ENCODE results near the gene HMGCS1.
"Not testable (repeated sequence)": the region's sequence is repeated elsewhere in the genome, so short reads cannot be mapped to it uniquely, and the experiment has no call there.

The HMGCS1 gene

GRCh38 chr5:43270645-43271044 lies 42.6 kb downstream of the HMGCS1 start:
- DNase-seq, result no peak

GRCh38 chr5:43268188-43268820 lies 44.9 kb downstream of the HMGCS1 start:
- DNase-seq, result no peak

- not testable (repeated sequence) for DNase-seq
Measured at GRCh38 chr5:43262269-43262668, 50.9 kb downstream of the HMGCS1 start.

- no peak for DNase-seq
Measured at GRCh38 chr5:43258116-43258515, 55.1 kb downstream of the HMGCS1 start.

DNA sequence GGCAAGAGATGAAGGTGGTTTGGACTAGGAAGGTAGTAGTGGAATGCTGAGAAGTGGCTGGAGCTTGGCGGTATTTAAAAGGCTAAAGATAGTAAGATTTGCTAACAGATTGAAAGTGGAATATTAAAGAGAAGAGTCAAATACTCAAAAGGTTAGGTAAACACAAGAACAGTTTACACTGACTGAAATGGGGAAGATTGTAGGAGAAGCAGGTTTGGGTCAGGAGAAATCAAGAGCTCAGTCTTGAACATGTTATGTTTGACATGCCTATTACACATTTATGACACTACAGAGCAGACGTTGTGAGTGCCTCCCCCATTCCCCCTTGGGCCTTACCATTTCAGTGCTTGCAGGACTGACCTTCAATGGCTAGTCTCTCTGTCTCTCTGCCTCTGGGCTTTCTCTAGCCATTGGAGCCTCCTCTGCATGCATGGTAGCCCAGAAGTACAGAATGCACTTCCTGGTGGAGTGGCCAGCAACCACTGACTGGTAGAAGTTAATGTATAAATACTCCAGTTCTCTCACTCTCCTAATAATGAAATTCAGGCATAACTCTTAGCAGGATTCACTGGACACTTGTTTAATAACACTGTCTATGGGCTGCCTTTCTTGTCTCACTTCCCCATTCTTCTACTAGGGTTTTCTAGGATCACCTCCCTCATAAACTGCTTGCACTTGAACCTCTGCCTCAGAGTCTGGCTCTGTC lies 56.8 kb downstream of the HMGCS1 start:
- DNase-seq, result no peak

- no peak for DNase-seq
Measured at GRCh38 chr5:43255704-43256103, 57.5 kb downstream of the HMGCS1 start.

DNA sequence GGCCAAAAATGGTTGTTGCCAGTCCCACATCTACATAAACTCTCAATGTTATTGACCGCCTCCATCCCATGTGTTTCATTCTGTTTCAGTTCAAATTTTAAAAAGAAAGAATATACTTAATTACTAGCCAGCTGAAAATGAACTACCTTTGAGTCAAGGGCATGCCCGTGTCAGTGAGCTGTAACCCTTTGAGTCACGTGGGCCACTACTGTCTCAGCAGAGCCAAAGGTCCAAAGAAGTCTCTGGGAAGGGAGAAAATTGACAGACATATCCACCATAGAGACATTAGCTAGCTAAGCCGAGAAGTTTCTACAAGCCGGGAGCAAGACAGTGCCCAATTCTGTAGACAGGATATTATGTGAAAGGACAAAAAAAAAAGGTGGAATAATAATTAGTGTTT lies 61.5 kb downstream of the HMGCS1 start:
- DNase-seq, result no peak

DNA sequence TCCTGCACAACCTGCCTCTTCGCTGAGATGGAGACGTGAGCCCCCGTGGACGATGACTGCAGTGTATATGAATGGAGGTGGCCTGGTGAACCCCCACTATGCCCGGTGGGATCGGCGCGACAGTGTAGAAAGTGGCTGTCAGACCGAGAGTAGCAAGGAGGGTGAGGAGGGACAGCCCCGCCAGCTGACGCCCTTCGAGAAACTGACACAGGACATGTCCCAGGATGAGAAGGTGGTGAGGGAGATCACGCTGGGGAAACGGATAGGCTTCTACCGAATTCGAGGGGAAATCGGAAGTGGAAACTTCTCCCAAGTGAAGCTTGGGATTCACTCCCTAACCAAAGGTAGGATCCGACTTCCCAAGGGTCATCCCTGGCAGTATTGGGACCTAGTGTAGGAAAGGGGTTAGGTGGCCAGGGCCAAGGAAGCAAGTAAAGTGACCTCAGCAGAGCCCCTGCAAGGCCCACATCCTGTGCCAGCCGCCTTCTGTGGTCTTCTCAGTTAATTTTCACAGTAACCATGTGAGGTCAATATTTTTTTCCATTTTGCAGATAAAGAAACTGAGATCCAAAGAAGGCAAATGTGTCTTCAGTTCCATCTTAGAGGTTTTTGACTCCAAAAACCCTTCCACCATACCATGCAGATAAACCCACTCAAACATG lies 67.4 kb downstream of the HMGCS1 start:
- DNase-seq, result no peak

GRCh38 chr5:43244823-43245565 lies 68.2 kb downstream of the HMGCS1 start:
- DNase-seq, result no peak

DNA sequence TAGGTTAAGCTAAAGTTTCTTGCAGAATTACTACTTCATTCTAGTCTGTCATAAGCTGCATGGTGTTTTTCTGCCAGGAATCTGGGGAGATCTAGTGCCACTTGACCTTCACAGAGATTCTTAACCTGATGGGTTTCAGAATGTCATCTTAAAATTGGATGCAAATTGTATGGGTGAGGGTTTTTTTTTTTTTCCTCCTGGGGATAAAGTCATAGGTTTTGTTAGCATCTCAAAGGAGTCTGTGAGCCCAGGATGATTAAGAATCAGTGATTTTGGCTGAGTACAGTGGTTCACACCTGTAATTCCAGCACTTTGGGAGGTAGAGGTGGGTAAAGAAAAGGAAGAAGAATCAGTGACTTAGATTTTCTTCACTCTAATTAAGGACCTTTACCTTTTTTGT lies 69.9 kb downstream of the HMGCS1 start:
- no peak for DNase-seq

DNA sequence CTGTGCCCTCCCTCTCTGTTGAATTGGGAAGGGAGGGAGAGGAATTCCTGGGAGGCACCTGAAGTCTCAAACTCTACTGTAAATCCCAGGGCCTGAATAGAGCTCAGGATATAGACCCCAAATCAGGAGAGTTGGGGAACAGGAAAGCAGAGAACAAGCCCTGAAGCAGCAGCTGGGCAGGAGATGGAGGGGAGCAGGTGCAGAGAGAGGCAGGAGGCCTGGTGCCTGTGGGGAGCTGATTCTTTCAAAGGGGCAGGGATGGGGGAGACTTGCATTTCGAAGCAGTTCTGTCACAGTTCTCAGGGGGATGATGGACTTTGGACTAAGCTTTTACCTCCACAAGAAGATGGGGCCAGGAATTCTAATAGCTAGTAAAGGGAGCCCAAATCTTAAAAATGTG lies 71.0 kb downstream of the HMGCS1 start:
- no peak for DNase-seq

Data from NCI-H446 (cell line).